ENCODE results near the gene SLC25A43.

SLC25A43 gene

DNA sequence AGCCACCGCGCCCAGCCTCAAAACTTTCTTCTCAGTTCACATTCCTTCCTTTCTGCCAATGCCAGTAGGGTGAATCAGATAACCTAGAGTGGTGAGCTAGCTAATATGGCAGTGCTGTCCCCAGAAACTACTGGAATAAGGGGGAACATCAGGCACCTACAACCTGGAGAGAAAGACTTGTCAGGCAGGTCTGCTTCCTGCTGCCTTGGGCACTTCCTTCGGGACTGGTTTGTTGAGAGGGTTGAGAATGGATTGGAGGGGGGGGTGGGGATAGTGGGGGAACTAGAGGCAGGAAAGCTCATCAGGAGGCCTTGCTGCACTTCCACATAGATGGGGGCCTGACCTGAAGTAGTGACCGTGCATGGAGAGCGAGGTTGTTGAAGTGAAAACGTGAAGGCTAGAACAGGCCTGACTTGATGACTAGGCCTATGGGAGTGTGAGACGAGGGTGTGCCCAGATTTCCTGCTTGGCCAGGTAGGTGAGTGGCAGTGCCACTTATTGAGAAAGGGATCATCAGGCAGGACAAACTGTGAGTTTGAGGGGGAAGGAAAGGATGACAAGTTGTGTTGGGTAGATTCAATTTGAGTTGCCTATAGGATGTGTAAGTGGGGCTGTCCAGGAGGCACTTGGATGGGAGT is 102.5 kb downstream of the SLC25A43 start:
- no peak for DNase-seq

DNA sequence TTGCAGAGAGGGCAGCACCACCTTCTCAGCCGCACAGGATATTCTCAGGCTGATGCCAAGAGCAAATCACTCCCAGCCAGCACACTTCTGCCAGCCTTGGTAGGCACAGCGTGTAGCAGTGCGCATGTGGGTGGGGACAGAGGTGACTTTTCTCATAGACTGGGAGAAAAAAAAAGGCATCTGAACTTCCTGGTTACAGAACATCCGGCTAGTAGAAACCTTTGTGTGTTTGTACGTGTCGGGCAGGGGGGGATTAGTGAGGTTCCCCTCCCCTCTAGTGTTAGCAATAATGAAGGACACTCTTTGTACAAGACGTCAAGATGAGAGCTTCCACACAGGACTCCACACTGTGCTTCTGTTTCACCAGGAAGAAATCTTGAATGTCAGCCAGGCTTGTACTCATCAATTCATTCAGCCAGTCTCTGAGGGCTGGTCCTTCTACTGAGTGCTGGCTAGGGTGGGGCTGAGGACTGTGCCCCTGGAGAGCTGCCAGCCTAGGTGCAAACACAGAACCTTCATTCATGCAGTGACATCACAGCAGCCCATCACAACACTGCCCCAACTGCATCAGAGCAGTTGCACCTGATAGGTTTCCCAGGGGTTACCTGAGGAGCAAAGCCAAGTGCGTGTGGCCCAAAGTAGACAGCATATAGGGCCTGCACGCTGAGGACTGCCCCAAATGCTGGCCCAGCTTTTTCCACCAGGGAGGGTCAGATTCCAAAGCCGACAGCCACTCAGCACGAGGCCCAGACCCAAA is 103.8 kb downstream of the SLC25A43 start:
- no peak for DNase-seq

DNA sequence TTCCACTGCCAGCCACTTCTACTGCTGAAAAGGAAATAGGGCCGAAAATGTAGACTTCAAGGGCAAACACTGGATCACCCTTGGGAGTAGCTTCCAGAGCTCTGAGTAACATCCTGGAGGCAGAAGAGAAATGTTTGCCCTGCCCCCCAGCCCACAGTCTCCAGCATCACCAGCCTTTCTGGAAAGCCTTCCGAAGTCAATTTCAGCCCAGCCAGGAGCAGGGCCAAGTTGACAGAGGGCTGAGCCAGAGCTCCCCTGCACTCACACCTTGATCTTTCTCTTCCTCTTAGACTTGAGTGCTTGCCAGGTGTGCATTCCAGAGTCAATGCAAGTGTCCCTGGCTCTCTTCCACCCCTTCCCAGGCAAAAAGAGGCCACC is 104.3 kb downstream of the SLC25A43 start:
- no peak for DNase-seq
